Measurements from ENCODE around the gene CYP4F22.
"Not testable (repeated sequence)": the region's sequence is repeated elsewhere in the genome, so short reads cannot be mapped to it uniquely, and the experiment has no call there.

Gene CYP4F22

GRCh38 chr19:15508035-15508710 is at the start of gene CYP4F22:
TSS of gene CYP4F22 (plus strand) at chr19:15508525. CDS start at chr19:15525337, 16,812 bp downstream.
- no peak for DNase-seq

DNA sequence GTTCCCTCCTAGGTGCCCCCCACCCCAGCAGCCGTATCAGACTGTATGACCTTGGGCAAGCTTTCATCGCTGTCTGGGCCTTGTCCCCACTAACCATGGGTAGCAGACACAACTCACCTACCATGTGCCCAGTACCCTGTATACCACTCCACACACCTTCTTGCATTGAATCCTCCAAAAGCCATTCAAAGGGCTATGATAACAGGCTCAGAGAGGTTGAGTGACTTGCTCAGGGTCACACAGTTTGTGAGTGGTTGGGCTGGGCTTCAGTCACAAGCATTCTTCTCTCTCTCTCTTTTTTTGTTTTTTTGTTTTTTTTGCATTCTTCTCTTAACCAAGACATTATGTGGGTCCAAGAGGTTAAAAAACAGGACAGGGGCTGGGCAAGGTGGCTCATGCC is 46.6 kb upstream of the CYP4F22 start:
- DNase-seq = no peak

- peak in 1 of 51 donors; percentile 5 for DNase-seq
Observed at GRCh38 chr19:15463861-15464371, 44.4 kb upstream of the CYP4F22 start.

GRCh38 chr19:15464394-15465385 is 43.6 kb upstream of the CYP4F22 start, which contains the start of gene RASAL3:
TSS of gene RASAL3 (minus strand) at chr19:15464544. CDS start at chr19:15464358, 186 bp downstream.
- peak in 5 of 51 donors; percentile 6 to 12 (median 8) for DNase-seq

DNA sequence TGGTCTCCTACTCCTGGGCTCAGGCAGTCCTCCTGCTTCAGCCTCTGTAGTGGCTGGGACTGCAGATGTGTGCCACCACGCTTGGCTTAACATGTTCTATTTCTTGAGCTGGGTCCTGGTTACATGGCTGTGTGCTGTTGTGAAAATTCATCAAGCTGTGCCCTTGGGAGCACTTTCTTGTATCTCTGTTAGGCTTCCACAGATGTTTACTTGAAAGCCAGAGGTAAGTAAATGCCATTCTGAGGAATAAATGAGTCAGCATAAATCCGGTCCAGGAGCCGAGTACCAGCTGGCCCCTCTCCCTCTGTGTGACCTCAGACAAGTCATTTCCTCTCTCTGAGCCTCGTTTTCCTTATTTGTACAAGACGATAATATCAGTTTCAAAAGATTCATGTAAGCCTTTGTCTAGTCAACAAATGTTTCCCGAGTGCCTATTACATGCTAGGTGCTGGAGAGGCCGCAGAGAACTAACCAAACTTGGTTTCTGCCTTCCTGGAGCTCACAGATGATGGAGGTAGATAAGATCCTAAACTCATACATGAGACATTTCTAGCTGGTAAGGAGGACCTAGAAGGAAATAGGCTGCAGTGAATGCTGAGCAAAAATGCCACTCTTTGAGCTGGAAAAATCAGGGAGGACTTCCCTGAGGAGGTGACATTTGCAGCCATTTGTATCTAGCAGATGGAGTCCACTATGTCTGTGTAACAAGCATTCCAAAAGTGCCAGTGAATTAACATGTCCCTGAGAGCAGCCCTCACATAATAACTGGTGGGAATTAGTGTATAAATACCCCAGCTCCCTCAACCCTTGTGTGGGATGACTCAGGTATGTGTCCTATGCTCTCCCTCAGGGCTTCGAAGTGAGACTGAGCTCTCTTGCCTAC is 41.2 kb upstream of the CYP4F22 start:
- no peak for DNase-seq

DNA sequence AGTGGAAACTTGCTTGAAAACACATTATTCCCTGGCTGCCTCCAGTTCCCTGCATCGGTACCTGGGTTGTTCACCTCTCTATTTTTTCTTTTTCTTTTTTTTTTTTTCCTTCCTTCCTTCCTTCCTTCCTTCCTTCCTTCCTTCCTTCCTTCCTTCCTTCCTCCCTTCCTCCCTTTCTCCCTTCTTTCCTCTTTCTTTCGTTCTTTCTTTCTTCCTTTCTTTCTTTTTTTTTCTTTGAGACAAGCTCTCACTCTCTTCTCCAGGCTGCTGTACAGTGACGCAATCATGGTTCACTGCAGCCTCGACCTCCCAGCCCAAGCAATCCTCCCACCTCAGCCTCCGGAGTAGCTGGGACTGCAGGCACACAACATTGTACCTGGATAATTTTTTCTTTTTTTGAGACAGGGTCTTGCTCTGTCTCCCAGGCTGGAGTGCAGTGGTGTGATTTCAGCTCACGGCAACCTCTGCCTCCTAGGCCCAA is 40.6 kb upstream of the CYP4F22 start:
- DNase-seq = no peak

- no peak for DNase-seq
Observed at GRCh38 chr19:15468675-15469512, 39.4 kb upstream of the CYP4F22 start.

GRCh38 chr19:15469513-15470297 is 38.6 kb upstream of the CYP4F22 start:
- no peak for DNase-seq

- no peak for DNase-seq
Observed at GRCh38 chr19:15471639-15472101, 36.7 kb upstream of the CYP4F22 start.

DNA sequence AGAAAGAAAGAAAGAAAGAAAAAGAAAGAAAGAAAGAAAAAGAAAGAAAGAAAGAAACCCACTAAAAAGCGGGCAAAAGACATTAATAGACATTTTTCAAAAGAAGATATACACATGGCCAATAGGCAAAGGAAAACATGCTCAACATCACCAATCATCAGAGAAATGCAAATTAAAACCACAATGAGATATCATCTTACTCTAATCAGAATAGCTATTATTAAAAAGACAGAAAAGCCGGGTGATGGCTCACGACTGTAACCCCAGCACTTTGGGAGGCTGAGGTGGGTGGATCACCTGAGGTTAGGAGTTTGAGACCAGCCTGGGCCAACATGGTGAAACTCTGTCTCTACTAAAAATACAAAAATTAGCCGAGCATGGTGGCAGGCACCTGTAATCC is 34.5 kb upstream of the CYP4F22 start:
- DNase-seq = not testable (repeated sequence)

DNA sequence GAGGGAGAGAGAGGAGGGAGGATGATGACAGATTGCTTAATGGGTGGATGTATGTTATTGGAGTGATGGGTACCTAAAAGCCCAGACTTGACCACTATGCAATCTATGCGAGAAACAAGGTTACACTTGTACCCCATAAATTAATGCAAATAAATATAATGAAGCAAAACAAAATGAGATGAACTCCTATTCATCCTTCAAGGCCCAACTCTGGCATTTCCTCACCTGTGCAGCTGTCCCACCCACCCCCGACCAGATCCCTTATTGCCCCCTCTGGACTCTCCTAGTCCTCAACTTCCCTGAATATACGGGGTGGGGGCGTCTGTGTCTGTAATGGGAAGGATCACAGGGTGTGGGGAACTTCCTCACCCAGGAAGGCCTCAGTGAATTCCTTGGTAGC is 33.2 kb upstream of the CYP4F22 start:
- DNase-seq = no peak

DNA sequence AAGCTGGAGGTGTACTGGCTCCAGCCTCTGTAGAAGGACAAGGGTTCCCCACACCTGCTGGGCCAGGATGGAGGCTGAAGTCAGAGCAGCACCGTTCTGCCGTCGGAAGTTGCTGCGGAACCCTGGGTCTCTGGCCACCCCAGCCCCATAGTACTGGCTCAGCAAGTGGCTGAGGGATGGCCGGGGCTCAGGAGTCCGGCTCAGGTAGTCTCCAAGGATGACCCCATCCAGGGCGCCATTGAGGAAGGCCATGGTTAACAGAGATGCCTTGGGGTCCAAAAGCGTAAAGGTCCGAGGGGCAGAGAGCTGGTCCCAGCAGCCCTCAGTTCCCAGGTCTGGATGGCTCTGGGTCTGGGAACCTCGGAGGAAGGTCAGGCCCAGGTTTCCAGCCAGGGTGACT is 32.7 kb upstream of the CYP4F22 start:
- no peak for DNase-seq

- DNase-seq = no peak
Observed at GRCh38 chr19:15476325-15476724, 32.0 kb upstream of the CYP4F22 start.

DNA sequence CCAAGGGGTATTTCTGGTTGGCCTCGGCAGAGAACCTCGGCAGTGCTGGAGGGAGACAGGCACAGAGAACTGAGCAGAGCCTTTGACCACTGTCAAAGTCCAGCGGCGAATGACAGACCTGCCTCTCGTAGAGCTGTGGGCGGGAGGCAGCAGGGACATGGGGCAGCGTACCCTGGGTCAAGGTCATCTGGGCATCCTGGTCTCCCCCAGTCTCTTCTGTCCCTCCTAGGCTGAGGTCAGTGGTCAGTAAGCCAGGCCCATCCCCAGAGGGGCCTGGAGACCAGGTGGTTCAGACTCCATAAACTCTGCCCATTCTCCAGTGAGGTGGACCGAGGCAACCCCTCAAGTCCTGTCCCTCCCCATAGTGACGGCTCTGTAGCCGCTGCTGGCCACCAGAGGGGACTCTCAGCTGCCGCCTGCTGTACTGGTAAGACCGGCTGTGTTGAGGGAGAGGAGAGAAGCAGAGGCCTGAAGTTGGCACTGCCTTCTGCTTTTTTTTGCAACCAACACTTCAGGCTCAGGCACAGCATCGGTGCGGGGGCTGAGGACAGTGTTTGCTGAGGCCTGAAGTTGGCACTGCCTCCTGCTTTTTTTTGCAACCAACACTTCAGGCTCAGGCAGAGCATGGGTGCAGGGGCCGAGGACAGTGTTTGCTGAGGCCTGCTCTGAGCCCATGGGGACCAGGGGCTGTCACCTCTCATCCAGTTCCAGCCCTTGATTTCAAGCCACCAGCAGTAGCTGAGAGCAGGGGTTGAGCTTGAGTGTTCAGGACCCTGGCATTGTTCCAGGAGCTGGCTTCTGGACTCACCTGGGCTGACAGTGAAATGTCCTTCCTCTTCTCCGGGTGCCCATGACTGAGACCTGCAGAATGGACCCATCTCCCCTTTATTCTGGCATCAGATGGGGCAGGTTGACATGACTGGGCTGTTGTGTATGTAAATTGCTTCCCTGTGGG is 28.7 kb upstream of the CYP4F22 start, which contains the start of gene PGLYRP2:
Gene PGLYRP2, minus strand, starts transcription at position 111 of the 955 bp plus-strand sequence. CDS start 130 bp downstream, outside the sequence.
- peak in 11 of 51 donors; percentile 2 to 50 (median 7) for DNase-seq

DNA sequence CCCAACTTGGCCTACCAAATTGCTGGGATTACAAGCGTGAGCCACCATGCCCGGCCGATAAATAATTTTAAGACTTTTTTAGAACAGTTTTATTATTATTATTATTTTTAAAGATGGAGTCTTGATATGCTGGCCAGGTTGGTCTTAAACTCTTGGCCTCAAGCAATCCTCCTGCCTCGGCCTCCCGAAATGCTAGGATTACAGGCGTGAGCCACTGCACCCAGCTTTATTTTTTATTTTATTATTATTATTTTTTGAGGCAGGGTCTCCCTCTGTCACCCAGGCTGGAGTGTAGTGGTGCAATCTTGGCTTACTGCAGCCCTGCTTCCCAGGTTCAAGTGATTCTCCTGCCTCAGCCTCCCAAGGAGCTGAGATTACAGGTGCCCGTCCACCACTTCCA is 27.3 kb upstream of the CYP4F22 start:
- DNase-seq = not testable (repeated sequence)

- DNase-seq = not testable (repeated sequence)
Observed at GRCh38 chr19:15485768-15486167, 22.6 kb upstream of the CYP4F22 start.

DNA sequence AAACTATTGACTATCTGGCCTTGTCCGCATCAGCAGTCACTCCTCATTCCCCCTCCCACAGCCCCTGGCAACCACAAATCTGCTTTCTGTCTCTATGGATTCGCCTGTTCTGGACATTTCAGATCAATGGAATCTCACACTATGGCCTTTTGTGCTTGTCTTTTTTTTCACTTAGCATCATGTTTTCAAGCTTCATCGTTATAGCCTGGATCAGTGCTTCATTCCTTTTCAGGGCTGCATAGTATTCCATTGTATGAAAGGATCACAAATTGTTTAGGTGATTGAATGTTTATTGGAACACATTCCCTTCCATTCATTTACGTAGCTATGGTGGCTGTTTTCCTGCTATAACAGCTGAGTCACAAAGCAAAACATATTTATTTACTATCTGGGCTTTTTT is 21.3 kb upstream of the CYP4F22 start:
- DNase-seq = no peak

Data from hypothalamus (tissue), 51 donors.